HG02943 (cell line): ENCODE data around the gene RTTN.

Source experiments
- ATAC-seq: cut with Tn5 transposase; IDR thresholded peaks from one replicate; pipeline ENCODE4 v1.9.1; 2021; ENCODE audit warnings: mild to moderate bottlenecking, low read depth, moderate library complexity; ENCODE audit not compliant: unreplicated experiment

The RTTN gene

GRCh38 chr18:70030728-70031127 lies 174.8 kb downstream of the RTTN start:
- no peak for ATAC-seq

DNA sequence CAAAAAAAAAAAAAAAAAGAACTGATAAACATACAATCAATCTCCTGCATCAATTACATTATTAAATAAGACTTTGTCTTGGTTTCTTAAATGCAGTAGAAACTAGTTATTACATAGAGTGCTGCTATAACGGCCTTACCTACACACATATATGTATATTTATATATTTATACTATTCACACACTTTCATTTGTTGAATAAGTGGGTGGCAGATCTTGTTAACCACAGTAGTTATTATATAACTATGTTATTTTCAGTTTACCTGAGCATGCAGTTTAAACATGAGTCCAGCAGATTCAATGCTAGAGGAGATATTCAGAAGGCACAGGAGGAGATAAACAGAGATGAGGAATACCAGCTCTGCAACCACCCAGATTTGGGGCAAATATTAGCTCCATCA lies 176.3 kb downstream of the RTTN start:
- peak; percentile 68 for ATAC-seq

DNA sequence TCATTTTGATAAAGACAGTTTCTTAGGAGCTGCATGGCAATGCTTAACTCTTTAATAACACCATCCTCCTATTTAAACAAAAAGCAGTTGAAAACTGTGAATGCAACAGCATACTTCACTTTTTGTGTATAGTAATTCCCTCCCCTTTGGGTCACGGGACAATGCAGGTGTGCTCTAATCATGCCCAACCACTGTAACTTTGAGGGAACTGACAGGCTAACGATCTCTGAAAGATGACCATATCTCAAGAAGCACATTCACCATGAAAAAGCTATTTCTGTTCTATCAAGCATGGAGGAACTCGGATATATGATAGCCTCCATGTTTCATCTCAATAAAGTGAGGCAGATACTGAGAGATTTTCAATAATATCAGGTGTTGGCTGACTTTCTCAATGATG lies 176.8 kb downstream of the RTTN start:
- ATAC-seq: peak; percentile 80

DNA sequence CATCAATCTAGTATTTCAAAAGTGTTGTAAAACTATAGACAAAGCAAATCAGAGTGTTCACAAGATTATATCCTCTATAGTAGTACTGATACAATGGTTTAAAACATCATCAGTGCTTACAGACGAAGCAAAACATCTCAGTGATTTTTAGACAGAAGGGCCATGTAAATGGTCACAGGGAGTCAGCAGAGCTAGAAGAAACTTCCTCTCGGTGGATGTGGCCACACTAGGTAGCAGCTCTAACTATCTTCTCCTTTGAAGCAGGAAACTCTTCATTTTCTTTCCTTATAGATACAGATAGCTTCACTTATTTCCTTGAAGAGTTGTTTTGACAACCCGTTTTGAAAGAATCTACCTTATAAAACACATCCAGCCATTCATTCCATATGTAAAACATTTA lies 177.4 kb downstream of the RTTN start:
- no peak for ATAC-seq

DNA sequence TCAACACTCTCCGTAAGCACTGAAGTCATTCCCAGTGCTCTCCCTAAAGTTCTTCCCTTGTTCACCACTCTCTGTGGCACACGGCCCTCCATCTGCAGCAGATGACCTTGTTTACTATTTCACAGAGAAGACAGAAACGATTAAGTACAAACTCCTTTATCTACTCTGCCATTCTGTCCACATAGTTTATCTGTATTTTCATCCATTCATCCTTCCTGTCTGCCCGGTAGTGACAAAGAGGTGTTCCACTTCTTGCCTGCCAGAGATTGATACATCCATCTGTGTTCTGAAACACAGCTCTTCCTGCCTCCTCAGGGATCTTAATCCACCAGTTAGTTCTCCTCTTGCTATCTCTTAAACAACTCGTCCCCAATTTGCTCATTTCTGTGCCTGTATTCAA lies 179.9 kb downstream of the RTTN start:
- ATAC-seq: no peak

GRCh38 chr18:70024829-70025228 lies 180.7 kb downstream of the RTTN start:
- no peak for ATAC-seq

DNA sequence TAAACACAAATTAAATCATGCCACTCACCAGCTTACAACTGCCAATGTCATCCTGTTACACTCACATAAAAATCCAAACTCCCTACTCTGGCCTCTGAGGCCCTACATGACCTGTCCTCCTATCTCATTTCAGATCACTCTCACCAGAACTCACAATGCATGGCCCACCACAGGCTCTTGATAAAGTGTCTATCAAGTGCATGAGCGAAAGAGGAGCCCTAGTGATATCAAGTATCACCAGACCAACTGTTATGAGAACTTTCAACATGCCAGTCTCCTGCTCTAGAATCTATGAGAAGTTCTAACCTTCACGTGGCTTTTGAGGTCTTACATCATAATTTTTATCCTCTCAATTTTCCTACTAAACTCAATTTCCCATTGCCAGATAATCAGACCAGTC lies 181.4 kb downstream of the RTTN start:
- ATAC-seq: no peak

DNA sequence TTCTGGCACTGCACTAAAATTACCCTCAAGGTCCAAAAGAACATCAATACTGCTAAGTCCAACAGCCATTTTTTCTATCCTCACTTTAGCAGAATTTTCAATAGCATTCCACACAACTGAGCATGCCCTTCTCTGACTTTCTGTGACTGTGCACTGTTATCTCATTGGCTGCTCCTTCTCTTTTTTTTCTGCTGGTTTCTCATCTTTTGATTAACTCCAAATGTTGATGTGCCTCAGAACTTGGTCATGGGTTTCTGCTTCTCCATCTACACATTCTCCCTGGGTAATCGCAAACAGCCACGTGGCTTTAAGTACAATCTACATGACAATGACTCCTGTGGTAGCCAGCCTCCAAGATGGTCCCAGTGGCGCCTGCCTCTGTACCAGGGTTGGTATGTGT lies 182.9 kb downstream of the RTTN start:
- ATAC-seq: no peak

DNA sequence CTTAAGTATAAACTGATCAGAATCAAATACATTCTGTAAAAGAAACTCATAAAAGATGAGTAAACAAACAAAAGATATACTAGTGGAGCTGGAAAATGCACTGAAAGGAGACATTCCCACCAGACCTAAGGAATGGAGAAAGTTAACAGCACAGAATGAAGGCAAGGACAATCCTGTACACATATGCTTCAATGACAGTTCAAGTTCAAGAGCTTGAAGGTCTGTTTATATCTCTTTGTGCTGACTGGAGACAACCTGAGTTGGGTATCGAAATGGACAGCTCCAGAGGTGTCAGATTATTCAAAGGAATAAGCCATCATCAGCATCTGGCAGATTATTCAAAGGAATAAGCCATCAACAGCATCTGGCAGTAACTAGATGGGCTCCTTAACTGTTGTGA lies 184.0 kb downstream of the RTTN start:
- ATAC-seq: no peak

- ATAC-seq: no peak
Observed at GRCh38 chr18:70021043-70021442, 184.4 kb downstream of the RTTN start.

GRCh38 chr18:70019991-70020390 lies 185.5 kb downstream of the RTTN start:
- ATAC-seq: no peak

GRCh38 chr18:70019136-70019535 lies 186.4 kb downstream of the RTTN start:
- ATAC-seq: no peak

GRCh38 chr18:70015127-70015526 lies 190.4 kb downstream of the RTTN start:
- ATAC-seq: no peak

DNA sequence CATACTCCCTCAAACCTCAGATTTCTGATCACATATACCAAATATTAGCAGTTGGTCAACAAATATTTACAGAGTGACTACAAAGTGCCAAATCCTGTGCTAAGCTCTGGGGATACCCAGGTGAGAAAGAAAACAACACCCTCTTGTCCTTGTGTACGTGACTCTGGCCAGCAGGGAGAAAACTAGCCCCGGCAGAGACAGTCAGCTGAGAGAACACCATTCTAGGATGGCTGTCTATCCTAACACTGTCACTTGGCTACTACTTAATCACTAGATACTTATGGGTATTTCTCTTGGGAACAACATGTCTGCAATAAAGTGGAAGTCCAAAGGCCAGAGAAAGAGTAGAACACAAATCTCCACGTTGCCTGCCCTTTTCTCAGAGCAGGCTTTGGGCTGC lies 199.9 kb downstream of the RTTN start:
- ATAC-seq: no peak

DNA sequence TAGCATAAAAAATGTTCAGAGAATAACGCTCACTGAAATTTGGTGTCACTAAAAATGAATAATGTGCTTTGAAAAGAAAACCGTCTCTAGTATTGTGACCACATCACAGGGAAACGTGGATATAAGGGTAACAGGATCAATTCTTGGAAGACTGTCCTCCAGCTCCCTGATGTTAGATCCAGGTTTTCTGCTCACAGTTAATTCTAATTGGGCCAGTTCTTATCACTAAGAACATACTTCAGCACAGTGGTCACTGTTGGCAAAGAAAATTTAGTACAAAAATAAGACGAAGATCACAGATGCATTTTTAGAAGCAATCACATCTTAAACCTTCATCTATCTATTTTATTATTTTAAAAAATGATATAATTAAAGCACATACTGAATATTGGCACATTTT lies 200.8 kb downstream of the RTTN start:
- ATAC-seq: no peak

DNA sequence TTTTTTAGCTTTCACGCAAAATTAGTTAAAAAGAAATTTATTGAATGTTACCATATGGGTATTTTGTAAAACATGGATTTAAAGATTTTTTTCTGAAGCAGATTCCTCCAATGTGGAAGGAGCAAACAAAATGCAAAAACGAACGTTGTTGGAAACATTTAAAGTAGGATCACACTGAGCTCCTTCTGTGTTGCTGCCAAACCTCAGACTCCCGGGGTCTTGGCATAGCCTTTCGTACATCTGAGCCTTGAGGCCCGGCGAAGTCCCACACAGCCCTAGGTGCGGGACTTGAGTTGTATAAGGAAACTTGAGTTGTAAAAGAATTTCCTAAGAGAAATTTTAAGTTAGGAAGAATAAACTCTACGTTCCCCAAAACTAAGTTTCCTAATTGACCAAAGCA lies 205.8 kb downstream of the RTTN start:
- no peak for ATAC-seq

GRCh38 chr18:69998523-69998987 lies 206.9 kb downstream of the RTTN start:
- ATAC-seq: no peak

DNA sequence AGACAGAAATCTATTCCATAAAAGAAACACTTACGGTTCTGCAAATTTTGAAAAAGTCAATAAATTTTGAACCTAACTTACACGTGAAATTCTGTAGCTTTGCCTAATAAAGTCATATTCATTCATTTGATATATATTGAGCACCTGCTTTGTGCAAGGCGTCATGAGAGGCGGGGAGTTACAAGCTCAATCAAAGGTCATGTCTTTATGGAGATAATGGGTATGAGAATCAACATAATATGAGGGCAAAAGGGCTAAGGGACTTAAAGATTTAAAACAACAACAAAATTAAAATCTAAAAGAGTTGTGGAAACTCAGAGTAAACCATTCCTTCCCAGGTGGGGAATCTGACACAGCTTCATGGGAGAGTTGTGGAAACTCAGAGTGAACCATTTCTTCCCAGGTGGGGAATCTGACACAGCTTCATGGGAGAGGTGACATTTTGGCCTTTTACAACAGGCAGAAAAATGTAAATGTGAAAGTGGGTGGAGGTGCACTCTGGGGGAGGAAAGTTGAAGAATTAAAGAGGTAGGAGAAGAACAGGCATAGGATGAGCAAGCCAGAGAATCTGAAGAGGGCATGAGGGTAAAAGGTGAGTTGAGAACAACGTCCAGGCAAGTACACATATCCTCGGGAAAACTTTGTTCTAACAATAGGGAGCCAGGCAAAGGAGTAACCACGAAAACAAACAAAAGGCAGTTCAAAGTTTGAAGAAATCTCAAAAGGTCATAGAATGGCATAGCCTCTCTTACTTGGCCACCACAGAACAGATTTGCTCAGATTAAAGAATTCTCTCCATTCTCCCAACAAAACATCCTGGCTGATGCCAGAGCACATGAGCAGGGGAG lies 208.3 kb downstream of the RTTN start:
- ATAC-seq: no peak

GRCh38 chr18:69996417-69996816 lies 209.1 kb downstream of the RTTN start:
- no peak for ATAC-seq

DNA sequence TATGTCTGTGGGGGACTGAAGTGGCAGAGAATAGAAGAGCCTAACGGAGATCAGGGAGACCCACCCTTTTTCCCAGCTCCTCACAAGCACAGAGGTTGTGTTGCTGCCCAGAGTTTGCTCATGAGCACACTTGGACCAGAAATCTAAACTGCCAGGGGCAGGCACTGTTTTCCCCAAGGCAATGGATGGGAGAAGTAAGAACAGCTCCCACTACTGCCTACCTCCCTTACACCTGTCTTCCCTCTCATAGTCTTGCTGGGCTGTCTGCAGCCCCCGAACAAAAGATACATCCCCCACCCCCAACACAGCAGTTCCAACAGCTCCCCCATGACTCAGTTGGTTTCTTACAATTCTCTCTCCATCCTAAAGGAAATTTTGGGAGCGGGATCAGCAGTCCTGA lies 209.7 kb downstream of the RTTN start:
- ATAC-seq: no peak

- ATAC-seq: no peak
Observed at GRCh38 chr18:69992776-69993175, 212.7 kb downstream of the RTTN start.

DNA sequence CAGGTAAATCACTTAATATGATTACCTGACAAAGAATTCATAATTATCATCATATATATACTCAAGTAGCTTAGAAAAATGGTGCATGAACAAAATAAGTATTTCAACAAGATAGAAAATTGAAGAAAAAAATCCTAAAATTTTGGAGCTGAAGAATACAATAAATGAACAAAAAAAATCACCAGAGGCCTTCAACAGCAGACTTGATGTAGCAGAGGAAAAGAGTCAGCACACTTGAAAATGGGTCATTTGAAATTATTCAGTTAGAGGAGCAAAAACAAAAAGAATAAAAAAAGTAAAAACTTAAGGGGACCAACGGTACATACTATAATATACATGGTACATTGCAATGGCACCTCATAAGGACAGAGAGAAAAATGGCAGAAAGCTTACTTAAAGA lies 217.6 kb downstream of the RTTN start:
- ATAC-seq: no peak

DNA sequence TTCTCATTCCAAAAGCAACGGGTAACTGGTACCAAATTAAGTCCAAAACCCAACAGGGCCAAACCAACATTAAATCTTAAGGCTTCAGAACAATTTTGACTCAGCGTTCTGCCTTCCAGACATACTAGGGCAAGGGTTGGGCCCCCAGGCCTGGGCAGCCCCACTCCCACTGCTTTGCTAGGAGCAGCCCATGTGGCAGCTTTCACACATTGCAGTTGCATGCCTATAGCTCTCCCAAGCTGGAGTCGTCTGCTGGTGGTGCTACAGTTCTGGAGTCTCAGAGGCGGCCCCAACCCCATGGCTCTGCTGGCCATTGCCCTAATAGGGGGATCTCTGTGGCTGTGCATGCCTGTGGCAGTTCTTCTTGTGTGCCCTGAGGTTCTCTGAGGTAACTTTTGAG lies 220.2 kb downstream of the RTTN start:
- no peak for ATAC-seq
